ENCODE data around the gene PDZD7.

Gene PDZD7

DNA sequence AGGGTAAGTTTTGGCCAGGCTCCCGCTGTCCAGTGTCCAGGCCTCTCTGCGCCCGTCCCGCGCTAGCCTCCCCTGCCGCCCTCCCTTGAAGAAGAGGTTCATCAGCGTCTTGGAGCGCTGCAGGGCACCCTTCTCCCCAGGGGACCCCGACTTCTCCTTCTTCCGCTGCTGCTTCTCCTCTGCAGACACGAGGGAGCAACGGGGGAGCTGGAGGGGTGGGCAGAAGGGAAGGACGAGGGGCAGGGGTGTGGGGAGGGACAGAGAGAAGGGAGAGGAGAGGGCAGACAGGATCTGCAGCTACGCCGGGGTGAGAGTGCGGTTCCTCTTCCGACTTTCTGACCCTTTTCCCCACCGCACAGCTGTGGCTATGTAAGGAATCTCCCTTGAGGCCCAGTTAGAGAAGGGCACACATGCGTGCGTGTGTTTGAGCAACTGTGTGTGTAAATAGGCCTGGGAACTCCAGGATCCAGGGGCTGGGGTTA is 12.8 kb downstream of the PDZD7 start:
- CTCF ChIA-PET, result interaction anchor here (1.2 to 7.0 kb wide), 14 partner anchors 12 to 124 kb away, joined by 3 to 111 read pairs (median 8); partner anchors contain the start of genes KAZALD1, LZTS2, PDZD7 and SEMA4G
- DNase-seq (ENCODE audit: extremely low spot score), result no peak
- POLR2A ChIA-PET, result no interaction called here
- TF ChIP-seq, protein P1, sequence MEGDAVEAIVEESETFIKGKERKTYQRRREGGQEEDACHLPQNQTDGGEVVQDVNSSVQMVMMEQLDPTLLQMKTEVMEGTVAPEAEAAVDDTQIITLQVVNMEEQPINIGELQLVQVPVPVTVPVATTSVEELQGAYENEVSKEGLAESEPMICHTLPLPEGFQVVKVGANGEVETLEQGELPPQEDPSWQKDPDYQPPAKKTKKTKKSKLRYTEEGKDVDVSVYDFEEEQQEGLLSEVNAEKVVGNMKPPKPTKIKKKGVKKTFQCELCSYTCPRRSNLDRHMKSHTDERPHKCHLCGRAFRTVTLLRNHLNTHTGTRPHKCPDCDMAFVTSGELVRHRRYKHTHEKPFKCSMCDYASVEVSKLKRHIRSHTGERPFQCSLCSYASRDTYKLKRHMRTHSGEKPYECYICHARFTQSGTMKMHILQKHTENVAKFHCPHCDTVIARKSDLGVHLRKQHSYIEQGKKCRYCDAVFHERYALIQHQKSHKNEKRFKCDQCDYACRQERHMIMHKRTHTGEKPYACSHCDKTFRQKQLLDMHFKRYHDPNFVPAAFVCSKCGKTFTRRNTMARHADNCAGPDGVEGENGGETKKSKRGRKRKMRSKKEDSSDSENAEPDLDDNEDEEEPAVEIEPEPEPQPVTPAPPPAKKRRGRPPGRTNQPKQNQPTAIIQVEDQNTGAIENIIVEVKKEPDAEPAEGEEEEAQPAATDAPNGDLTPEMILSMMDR (IDR thresholded peaks at IDR 0.05; ENCODE audit: control extremely low read depth, extremely low read depth, low read depth, missing control alignments), result no peak

DNA sequence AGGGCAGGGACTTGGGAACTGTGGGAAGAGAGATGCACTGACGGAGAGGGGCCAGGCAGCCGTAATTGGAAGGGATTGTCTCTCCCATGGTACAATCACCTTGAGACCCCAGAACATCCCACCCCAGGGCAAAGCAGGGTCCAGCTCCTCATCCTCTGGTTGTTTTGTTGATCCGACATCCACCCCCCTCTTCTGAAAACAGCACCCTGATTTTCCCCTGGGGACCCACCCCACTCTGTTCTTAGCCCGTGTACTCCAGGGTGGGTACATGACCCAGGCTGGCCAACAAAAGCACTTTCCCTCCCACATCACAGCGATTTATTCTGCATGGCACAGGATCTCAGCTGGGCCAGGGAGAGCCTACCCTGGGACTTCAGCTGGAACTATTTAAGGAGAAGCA is 14.1 kb downstream of the PDZD7 start:
- ChIA-PET CTCF (interaction anchor here (1.3 to 7.0 kb wide), 8 partner anchors 11 to 125 kb away, joined by 4 to 111 read pairs (median 24); partner anchors contain the start of genes KAZALD1, LZTS2, PDZD7 and SFXN3), POLR2A (no interaction called here)
- TF ChIP-seq, protein P1 (IDR thresholded peaks at IDR 0.05; ENCODE audit: control extremely low read depth, extremely low read depth, low read depth, missing control alignments), result no peak
- DNase-seq (ENCODE audit: extremely low spot score), result no peak

DNA sequence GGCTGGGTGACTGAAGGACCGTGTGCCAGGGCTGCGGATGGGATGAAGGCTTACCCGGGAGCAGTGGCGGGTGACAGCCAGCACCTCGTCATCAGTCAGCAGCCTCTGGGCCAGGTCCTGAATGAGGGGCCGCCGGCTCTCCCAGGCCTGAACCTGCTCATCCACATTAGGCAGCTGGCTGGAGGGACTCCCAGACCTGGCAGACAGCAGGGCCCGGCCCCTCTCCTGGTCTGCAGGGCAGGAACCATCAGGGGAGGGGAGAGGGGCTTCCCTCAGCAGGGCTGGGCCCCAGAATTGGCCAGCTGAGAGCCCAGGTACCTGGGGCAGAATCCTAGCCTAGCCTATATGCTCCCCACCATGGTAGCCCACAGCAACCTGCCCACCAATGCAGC is 15.4 kb downstream of the PDZD7 start:
- TF ChIP-seq, protein P1 (IDR thresholded peaks at IDR 0.05; ENCODE audit: control extremely low read depth, extremely low read depth, low read depth, missing control alignments), result no peak
- POLR2A ChIA-PET, result no interaction called here
- CTCF ChIA-PET, result interaction anchor here (0.6 to 7.0 kb wide), 16 partner anchors 9 to 345 kb away, joined by 3 to 111 read pairs (median 7); partner anchors contain the start of genes LZTS2, MRPL43, PDZD7 and SFXN3

DNA sequence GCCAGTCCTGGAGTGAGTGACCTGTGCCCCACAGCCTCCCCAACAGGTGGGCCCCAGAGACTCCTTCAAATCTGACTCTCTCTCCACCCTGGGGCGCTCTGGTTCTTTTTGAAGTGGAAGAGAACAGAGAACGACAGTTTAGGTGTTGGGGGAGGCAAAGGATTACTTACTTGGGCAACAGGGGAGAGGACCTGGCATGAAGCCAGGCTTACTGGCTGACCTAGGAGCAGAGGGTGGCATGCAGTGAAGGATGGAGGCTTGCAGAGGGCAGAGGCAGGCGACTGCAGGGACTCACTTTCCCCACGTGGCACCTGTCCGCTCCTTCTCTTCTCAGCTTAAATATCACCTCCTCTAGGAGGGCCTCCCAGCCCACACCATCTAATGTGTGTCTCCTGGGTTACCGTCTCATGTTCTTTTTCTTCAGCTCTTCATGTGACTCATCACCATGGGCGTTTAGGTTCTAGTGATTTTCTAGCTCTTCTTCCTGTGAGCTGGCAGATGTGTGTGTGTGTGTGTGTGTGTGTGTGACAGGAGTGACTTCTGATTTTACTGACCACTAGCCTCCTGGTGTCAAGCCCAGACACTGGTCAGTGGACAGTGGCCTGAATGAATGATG is 15.9 kb downstream of the PDZD7 start:
- TF ChIP-seq, protein P1 (IDR thresholded peaks at IDR 0.05; ENCODE audit: control extremely low read depth, extremely low read depth, low read depth, missing control alignments), result no peak
- DNase-seq (ENCODE audit: extremely low spot score), result no peak
- ChIA-PET POLR2A (no interaction called here), CTCF (interaction anchor here (0.7 to 7.0 kb wide), 36 partner anchors 9 to 482 kb away, joined by 3 to 111 read pairs (median 5); partner anchors contain the start of genes LZTS2, MRPL43, PDZD7 and SEMA4G)

More for the DNA sequence above, 15.4 kb downstream of the PDZD7 start:
- DNase-seq (ENCODE audit: extremely low spot score), result no peak

DNA sequence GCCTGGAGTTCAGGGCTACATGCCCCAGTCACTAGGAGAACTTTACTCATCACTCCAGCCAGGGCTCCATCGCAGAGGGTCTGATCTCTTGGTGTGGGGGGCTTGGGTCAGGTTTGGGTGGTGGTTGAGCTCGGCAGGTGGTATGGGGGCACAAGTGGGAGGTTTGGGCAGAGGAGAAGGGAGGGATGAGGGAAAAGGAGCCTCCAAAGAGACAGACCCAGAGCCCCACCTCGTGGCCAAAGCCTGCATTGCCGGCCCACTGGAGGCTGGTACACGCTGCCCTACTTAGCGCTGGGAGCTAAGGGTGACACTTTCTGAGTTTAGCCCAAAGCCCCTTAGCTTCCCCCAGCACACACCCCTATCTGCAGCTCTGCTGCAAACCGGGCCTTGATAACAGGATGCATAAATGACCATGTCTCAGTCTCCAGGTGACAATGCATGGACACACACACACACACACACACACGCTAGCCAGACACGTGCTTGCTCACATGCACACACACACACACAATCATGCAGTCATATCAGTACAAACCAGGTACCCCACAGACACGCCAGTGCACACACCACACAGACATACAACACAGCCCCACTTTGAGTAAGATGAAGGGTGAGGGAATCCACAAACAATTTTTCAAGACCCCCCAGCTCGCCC is 16.6 kb downstream of the PDZD7 start:
- ChIA-PET POLR2A (no interaction called here), CTCF (interaction anchor here (0.7 to 7.0 kb wide), 35 partner anchors 8 to 482 kb away, joined by 3 to 111 read pairs (median 5); partner anchors contain the start of genes LZTS2, MRPL43, PDZD7 and SEMA4G)
- peak; percentile 84 for DNase-seq (ENCODE audit: extremely low spot score)
- TF ChIP-seq, protein P1 (IDR thresholded peaks at IDR 0.05; ENCODE audit: control extremely low read depth, extremely low read depth, low read depth, missing control alignments), result peak; percentile 92

DNA sequence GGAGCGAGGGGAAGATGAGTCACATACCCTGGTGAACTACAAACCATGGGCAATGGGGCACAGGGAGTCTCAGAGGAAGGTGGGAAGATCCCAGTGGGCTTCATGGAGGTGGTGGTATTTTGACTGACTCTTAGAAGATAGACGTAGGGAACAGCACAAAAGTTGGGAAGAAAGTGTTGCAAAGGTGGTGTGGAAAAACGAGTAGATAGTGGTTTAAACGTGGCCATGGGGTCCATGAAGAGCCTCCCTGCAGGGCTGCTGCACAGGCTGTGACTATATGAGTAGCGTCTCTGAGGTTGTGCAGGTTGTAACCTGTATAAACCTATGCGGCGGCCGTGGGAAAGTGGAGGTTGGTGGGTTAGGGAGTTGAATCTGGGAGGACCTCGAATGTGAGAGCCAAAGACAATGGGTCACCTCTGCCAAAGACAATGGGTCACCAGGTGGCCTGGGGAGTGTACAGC is 17.5 kb downstream of the PDZD7 start:
- ChIA-PET POLR2A (no interaction called here), CTCF (interaction anchor here (1.0 to 7.0 kb wide), 11 partner anchors 7 to 197 kb away, joined by 3 to 111 read pairs (median 13); partner anchors contain the start of genes LZTS2, PDZD7, SEMA4G and SFXN3)
- TF ChIP-seq, protein P1 (IDR thresholded peaks at IDR 0.05; ENCODE audit: control extremely low read depth, extremely low read depth, low read depth, missing control alignments), result no peak
- no peak for DNase-seq (ENCODE audit: extremely low spot score)

Data from GM10248 (cell line).